ENCODE results near the gene RAB5IF. TPM values are rescaled to one million over a fixed set of nuclear protein-coding genes. Genes with fewer than 3 reads are reported as not detected.

Gene RAB5IF
- total and polyA plus RNA-seq, 2 donors from 2014 or later: 71.0 to 110 TPM

- Histone ChIP-seq H3K9me3 (ENCODE audit: control insufficient read depth in 2 of 3, insufficient read depth in 1 of 3, low read length in 3 of 3) (no peaks in the 10 kb centered on the region), H3K36me3 (ENCODE audit: control insufficient read depth in 2 of 3, insufficient read depth in 3 of 3, low read length in 3 of 3) (no peaks in the 10 kb centered on the region), H3K9ac (ENCODE audit: low read length in 3 of 3) (no peak overlapping the region), H3K27ac (ENCODE audit: low read depth in 2 of 2, low read length in 2 of 2) (no peak overlapping the region), H3K4me1 (ENCODE audit: control insufficient read depth in 2 of 3, insufficient read depth in 2 of 3, low read depth in 1 of 3, low read length in 3 of 3) (no peaks in the 10 kb centered on the region), H3K4me3 (ENCODE audit: low read length in 3 of 3) (no peak overlapping the region), H3K27me3 (ENCODE audit: control insufficient read depth, insufficient read depth, low read length) (no peaks in the 10 kb centered on the region)
- DNase-seq: no peak
- FAIRE-seq: no peak
- TF ChIP-seq CTCF (IDR thresholded peaks at IDR 0.05; ENCODE audit: borderline replicate concordance, extremely low read depth, insufficient read depth): no peak
- intact Hi-C loops (cut with DNase I): no loop called here
Measured at GRCh38 chr20:36631646-36632045, 26.1 kb downstream of the RAB5IF start.

GRCh38 chr20:36632147-36632486, 26.5 kb downstream of the RAB5IF start:
- no peak for TF ChIP-seq CTCF (IDR thresholded peaks at IDR 0.05; ENCODE audit: borderline replicate concordance, extremely low read depth, insufficient read depth)
- FAIRE-seq: no peak
- no peaks in the 10 kb centered on the region for H3K9me3 ChIP-seq (ENCODE audit: control insufficient read depth in 2 of 3, insufficient read depth in 1 of 3, low read length in 3 of 3)
- H3K27me3 ChIP-seq (ENCODE audit: control insufficient read depth, insufficient read depth, low read length): no peaks in the 10 kb centered on the region
- intact Hi-C loops (cut with DNase I): no loop called here
- no peak overlapping the region for H3K27ac ChIP-seq (ENCODE audit: low read depth in 2 of 2, low read length in 2 of 2)
- H3K9ac ChIP-seq (ENCODE audit: low read length in 3 of 3): no peak overlapping the region
- no peak overlapping the region for H3K4me3 ChIP-seq (ENCODE audit: low read length in 3 of 3)
- no peak for DNase-seq
- H3K4me1 ChIP-seq (ENCODE audit: control insufficient read depth in 2 of 3, insufficient read depth in 2 of 3, low read depth in 1 of 3, low read length in 3 of 3): no peaks in the 10 kb centered on the region
- no peaks in the 10 kb centered on the region for H3K36me3 ChIP-seq (ENCODE audit: control insufficient read depth in 2 of 3, insufficient read depth in 3 of 3, low read length in 3 of 3)

GRCh38 chr20:36632487-36633284, 27.1 kb downstream of the RAB5IF start:
- intact Hi-C loops (cut with DNase I): no loop called here
- no peak for TF ChIP-seq CTCF (IDR thresholded peaks at IDR 0.05; ENCODE audit: borderline replicate concordance, extremely low read depth, insufficient read depth)
- Histone ChIP-seq H3K9ac (ENCODE audit: low read length in 3 of 3) (no peak overlapping the region), H3K36me3 (ENCODE audit: control insufficient read depth in 2 of 3, insufficient read depth in 3 of 3, low read length in 3 of 3) (no peaks in the 10 kb centered on the region), H3K27ac (ENCODE audit: low read depth in 2 of 2, low read length in 2 of 2) (no peak overlapping the region), H3K4me1 (ENCODE audit: control insufficient read depth in 2 of 3, insufficient read depth in 2 of 3, low read depth in 1 of 3, low read length in 3 of 3) (no peaks in the 10 kb centered on the region), H3K9me3 (ENCODE audit: control insufficient read depth in 2 of 3, insufficient read depth in 1 of 3, low read length in 3 of 3) (no peaks in the 10 kb centered on the region), H3K27me3 (ENCODE audit: control insufficient read depth, insufficient read depth, low read length) (no peaks in the 10 kb centered on the region), H3K4me3 (ENCODE audit: low read length in 3 of 3) (no peak overlapping the region)
- FAIRE-seq: no peak
- peak in 1 of 5 donors; percentile 11 for DNase-seq

All from kidney (tissue), 14 donors.